ENCODE measurements around the gene PCAT6.

DNA sequence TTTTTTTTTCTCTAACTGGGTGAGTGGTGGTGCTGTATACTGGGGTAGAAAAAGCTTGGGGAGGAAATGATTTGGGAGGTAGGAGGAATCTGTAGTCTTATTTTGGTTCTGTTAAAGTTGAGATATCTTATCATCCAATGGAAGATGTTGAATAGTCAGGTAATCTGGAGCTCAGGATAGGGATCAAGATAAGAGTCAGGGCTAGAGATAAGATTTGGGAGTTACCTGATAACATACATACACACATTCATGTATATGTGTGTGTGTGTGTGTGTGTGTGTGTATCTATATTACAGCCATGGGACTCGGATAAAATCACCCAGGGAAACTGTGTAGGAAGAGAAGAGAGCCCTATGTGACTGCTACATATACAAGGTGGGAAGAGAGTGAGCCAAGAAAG lies 8.1 kb downstream of the PCAT6 start:
- TF ChIP-seq, protein P1, sequence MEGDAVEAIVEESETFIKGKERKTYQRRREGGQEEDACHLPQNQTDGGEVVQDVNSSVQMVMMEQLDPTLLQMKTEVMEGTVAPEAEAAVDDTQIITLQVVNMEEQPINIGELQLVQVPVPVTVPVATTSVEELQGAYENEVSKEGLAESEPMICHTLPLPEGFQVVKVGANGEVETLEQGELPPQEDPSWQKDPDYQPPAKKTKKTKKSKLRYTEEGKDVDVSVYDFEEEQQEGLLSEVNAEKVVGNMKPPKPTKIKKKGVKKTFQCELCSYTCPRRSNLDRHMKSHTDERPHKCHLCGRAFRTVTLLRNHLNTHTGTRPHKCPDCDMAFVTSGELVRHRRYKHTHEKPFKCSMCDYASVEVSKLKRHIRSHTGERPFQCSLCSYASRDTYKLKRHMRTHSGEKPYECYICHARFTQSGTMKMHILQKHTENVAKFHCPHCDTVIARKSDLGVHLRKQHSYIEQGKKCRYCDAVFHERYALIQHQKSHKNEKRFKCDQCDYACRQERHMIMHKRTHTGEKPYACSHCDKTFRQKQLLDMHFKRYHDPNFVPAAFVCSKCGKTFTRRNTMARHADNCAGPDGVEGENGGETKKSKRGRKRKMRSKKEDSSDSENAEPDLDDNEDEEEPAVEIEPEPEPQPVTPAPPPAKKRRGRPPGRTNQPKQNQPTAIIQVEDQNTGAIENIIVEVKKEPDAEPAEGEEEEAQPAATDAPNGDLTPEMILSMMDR (IDR thresholded peaks at IDR 0.05; ENCODE audit: insufficient read depth, low read length), result no peak
- TF ChIP-seq GABPA (IDR thresholded peaks at IDR 0.05; ENCODE audit: low read depth) (no peak), POLR2AphosphoS5 (IDR thresholded peaks at IDR 0.05; ENCODE audit: low read depth) (no peak)

All from HL-60 (cell line).